ENCODE measurements around the gene SETBP1.

SETBP1 gene

GRCh38 chr18:44816477-44816876 lies 135.8 kb downstream of the SETBP1 start:
- in situ Hi-C loops (cut with HindIII; ENCODE audit: low pct_ligation_motif_present, low sequenced_read_pairs), result no loop called here

GRCh38 chr18:44817831-44818473 lies 137.3 kb downstream of the SETBP1 start:
- in situ Hi-C loops (cut with HindIII; ENCODE audit: low pct_ligation_motif_present, low sequenced_read_pairs), result no loop called here
- Histone ChIP-seq H3K36me3 (replicated peaks) (no peaks in the 10 kb centered on the region), H3K27ac (no peak overlapping the region), H3K27me3 (replicated peaks) (no peaks in the 10 kb centered on the region), H3K4me3 (ENCODE audit: low read depth, low read length) (no peak overlapping the region)
- DNase-seq, result no peak
- no peak for TF ChIP-seq CTCF (IDR thresholded peaks at IDR 0.05; ENCODE audit: low read depth, low read length, missing control alignments)

More at GRCh38 chr18:44816477-44816876, 135.8 kb downstream of the SETBP1 start:
- Histone ChIP-seq H3K27ac (no peak overlapping the region), H3K27me3 (replicated peaks) (no peaks in the 10 kb centered on the region), H3K36me3 (replicated peaks) (no peaks in the 10 kb centered on the region), H3K4me3 (ENCODE audit: low read depth, low read length) (no peak overlapping the region)
- no peak for TF ChIP-seq CTCF (IDR thresholded peaks at IDR 0.05; ENCODE audit: low read depth, low read length, missing control alignments)
- no peak for DNase-seq

GRCh38 chr18:44818668-44819403 lies 138.1 kb downstream of the SETBP1 start:
- no peak overlapping the region for H3K4me3 ChIP-seq (ENCODE audit: low read depth, low read length)
- no peak for DNase-seq
- no peak for TF ChIP-seq CTCF (IDR thresholded peaks at IDR 0.05; ENCODE audit: low read depth, low read length, missing control alignments)
- H3K27ac ChIP-seq, result no peak overlapping the region
- in situ Hi-C loops (cut with HindIII; ENCODE audit: low pct_ligation_motif_present, low sequenced_read_pairs), result no loop called here
- H3K36me3 ChIP-seq (replicated peaks), result no peaks in the 10 kb centered on the region
- H3K27me3 ChIP-seq (replicated peaks), result no peaks in the 10 kb centered on the region

GRCh38 chr18:44819944-44820510 lies 139.3 kb downstream of the SETBP1 start:
- no peaks in the 10 kb centered on the region for H3K36me3 ChIP-seq (replicated peaks)
- H3K27ac ChIP-seq, result no peak overlapping the region
- in situ Hi-C loops (cut with HindIII; ENCODE audit: low pct_ligation_motif_present, low sequenced_read_pairs), result no loop called here
- H3K4me3 ChIP-seq (ENCODE audit: low read depth, low read length), result no peak overlapping the region
- H3K27me3 ChIP-seq (replicated peaks), result no peaks in the 10 kb centered on the region
- no peak for TF ChIP-seq CTCF (IDR thresholded peaks at IDR 0.05; ENCODE audit: low read depth, low read length, missing control alignments)
- DNase-seq, result no peak

GRCh38 chr18:44821924-44822323 lies 141.2 kb downstream of the SETBP1 start:
- DNase-seq, result no peak
- H3K4me3 ChIP-seq (ENCODE audit: low read depth, low read length), result no peak overlapping the region
- no peak for TF ChIP-seq CTCF (IDR thresholded peaks at IDR 0.05; ENCODE audit: low read depth, low read length, missing control alignments)
- in situ Hi-C loops (cut with HindIII; ENCODE audit: low pct_ligation_motif_present, low sequenced_read_pairs), result no loop called here
- H3K27ac ChIP-seq, result no peak overlapping the region
- no peaks in the 10 kb centered on the region for H3K27me3 ChIP-seq (replicated peaks)
- H3K36me3 ChIP-seq (replicated peaks), result no peaks in the 10 kb centered on the region
